Aorta (tissue), 5 donors: Measurements from ENCODE around the gene PRR3. TPM values are rescaled to one million over a fixed set of nuclear protein-coding genes. Genes with fewer than 3 reads are reported as not detected.

Experiments
- ATAC-seq: fragments of 200-7000 bp; cut with Tn5 transposase; one replicate; pipeline ENCODE4 v1.9.1; 2022; ENCODE audit warnings: moderate library complexity; ENCODE audit not compliant: low FRiP score
- DNase-seq, 2 donors: peaks; one replicate each; pipeline ENCODE4 v3.0.0-alpha.2; 2020
- H3K27ac ChIP-seq, 2 donors: one replicate each; pipeline ENCODE4 v1.5.1; 2013; ENCODE audit warnings: low read length in 2 of 2, mild to moderate bottlenecking in 2 of 2, moderate library complexity in 2 of 2, control low read depth in 1 of 2, inconsistent platforms in 1 of 2, low read depth in 1 of 2
- H3K27me3 ChIP-seq, 2 donors: one replicate each; pipeline ENCODE4 v1.6.1; 2013; ENCODE audit warnings: control low read depth in 1 of 2, low read length in 1 of 2, mild to moderate bottlenecking in 1 of 2, moderate library complexity in 1 of 2; ENCODE audit not compliant: insufficient read depth in 2 of 2, control insufficient read depth in 1 of 2
- H3K36me3 ChIP-seq, 2 donors: one replicate each; pipeline ENCODE4 v1.6.1; 2013; ENCODE audit warnings: control low read depth in 1 of 2, low read length in 1 of 2, mild to moderate bottlenecking in 1 of 2; ENCODE audit not compliant: insufficient read depth in 2 of 2, control insufficient read depth in 1 of 2
- H3K4me1 ChIP-seq, 2 donors: one replicate each; pipeline ENCODE4 v1.6.1; 2013; ENCODE audit warnings: low read length in 2 of 2, control low read depth in 1 of 2, mild to moderate bottlenecking in 1 of 2, moderate library complexity in 1 of 2; ENCODE audit not compliant: insufficient read depth in 2 of 2, control insufficient read depth in 1 of 2
- H3K4me3 ChIP-seq, 2 donors: one replicate each; pipeline ENCODE4 v1.5.1; 2013; ENCODE audit warnings: low read length in 2 of 2, control low read depth in 1 of 2, mild to moderate bottlenecking in 1 of 2
- H3K9me3 ChIP-seq: one replicate; pipeline ENCODE4 v1.6.1; 2013; ENCODE audit warnings: mild to moderate bottlenecking, low read length; ENCODE audit not compliant: control insufficient read depth
- WGBS, 2 donors: extraction: QIAGEN DNeasy Blood & Tissue Kit; methylation state at CpG; one replicate each; pipeline ENCODE4 v1.1.7; 2013; 5-methylcytosine and 5-hydroxymethylcytosine counted together
- intact Hi-C, 2 donors: fragments of 100-400 bp; cut with DNase I; formaldehyde crosslinking; loops; one replicate each; pipeline versions ENCODE4 v1.14.2 to v1.15.0; 2022
- polyA plus RNA-seq, 2 donors: library from polyadenylated mRNA; stranded (reverse); fragments of 200-250 nt; gene quantifications; one replicate each; pipeline ENCODE4 v1.2.3, GENCODE V29; 2013
- total RNA-seq, 2 donors: library from RNA; stranded (reverse); fragmentation: NEBNext Ultra II Directional; extraction: Animal tissue kit (Norgen Biotek cat#: 25700); gene quantifications; one replicate each; pipeline ENCODE4 v1.2.1, GENCODE V29; 2021
- donor health status: healthy with polysubstance abuse.
- donor health status: Bipolar disorder and iron deficiency.
- donor health status: DM: no; HTN: no; CAD: no.
- donor health status: DM: no; HTN: no; CAD: no.
- donor health status: DM: yes; HTN: yes; CAD: no.

The PRR3 gene
- total and polyA plus RNA-seq, 4 donors: 4.1 to 11.6 (median 8.5) TPM

DNA sequence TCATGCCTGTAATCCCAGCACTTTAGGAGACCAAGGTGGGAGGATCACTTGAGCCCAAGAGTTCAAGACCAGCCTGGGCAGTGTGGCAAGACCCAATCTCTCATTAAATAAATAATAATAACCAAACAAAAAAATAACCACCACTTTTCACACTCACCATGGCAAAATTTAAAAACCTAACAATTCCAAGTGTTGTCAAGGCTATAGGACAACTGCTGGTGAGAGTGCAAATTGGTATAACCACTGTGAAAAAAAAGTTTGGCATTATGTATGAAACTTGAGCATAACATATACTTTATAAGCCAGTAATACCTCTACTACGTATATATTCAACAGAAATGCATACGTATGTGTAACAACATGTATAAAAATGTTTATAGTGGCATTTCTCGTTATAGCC is 3.8 kb downstream of the PRR3 start:
- 90 to 94% methylated on average over 3 of the region's 3 CpGs for WGBS, 2 donors

DNA sequence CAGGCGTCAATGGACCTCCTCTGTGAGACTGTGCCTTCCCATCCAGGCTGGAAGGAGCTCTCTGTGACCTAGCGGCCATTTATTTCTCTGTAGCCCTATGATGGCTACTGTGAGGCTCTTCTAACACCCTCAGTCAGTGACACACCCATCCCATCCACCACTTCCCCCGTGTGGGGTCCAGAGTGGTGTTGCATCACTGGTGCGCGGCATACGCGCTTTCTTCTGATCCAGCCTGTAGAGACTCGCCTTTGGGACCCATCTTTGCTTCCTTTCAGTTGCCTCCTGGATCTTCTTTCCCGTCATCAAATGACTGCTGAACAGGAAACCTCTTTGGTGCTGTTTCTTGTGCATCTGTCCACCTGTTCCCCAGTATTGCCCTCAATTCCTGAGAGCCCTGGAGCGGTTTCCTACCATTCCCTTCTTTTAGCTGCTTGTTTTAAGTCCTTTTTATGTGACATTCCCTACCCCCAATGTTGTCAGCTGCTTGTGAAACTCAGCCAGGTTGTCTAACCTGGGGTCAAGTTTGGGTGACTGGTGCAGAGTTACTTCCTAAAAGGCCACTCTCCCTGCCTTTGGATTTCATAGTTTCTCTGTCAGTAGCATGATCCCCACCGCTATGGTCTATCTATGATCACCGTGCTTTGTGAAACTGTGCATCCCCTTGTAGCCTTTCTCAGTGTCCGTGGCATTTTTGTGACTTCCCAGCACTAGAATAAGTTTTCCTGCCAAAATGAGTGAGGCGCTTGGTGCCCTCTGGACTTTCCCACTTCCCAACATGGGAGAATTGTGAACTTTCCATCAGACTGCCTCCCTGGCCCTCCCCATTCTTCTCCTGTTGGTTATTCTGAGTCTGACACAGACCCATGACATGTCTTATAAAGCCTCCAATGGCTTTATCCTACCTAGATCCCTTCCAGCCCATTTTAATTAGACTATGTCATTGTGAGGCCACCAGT is 5.7 kb downstream of the PRR3 start:
- H3K4me3 ChIP-seq: no peak overlapping the region
- H3K27ac ChIP-seq: no peak overlapping the region
- no peaks in the 10 kb centered on the region for H3K9me3 ChIP-seq
- no peaks in the 10 kb centered on the region for H3K27me3 ChIP-seq
- WGBS, 2 donors: 92 to 93% methylated on average over 14 of the region's 14 CpGs
- intact Hi-C loops: no loop called here
- no peaks in the 10 kb centered on the region for H3K36me3 ChIP-seq
- no peak for DNase-seq
- H3K4me1 ChIP-seq: no peaks in the 10 kb centered on the region
- ATAC-seq: no peak

More for the DNA sequence above, 3.8 kb downstream of the PRR3 start:
- Histone ChIP-seq H3K27me3 (no peaks in the 10 kb centered on the region), H3K27ac (no peak overlapping the region), H3K4me3 (no peak overlapping the region), H3K9me3 (no peaks in the 10 kb centered on the region), H3K36me3 (no peaks in the 10 kb centered on the region), H3K4me1 (no peaks in the 10 kb centered on the region)
- intact Hi-C loops: no loop called here
- ATAC-seq (no peak), DNase-seq (no peak)

DNA sequence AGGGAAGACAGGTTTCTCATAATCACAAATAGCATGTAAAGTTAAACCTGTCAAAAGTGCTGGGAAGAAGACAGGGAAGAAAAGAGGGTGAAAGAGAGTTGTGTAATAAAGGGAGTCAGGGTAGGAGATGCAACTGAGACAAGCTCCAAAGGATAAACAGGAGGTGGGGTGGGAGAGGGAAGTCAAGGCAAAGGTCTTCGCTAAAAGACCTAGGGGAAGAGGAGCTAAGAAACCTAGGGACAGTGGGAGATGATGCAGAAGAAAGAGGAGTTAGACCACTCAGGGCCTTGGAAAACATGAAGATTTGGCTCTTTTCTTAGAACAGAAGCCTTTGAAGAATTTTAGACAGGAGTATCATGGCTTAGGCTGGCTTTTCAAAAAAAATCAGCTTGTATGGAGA is 7.0 kb downstream of the PRR3 start:
- H3K36me3 ChIP-seq: no peaks in the 10 kb centered on the region

DNA sequence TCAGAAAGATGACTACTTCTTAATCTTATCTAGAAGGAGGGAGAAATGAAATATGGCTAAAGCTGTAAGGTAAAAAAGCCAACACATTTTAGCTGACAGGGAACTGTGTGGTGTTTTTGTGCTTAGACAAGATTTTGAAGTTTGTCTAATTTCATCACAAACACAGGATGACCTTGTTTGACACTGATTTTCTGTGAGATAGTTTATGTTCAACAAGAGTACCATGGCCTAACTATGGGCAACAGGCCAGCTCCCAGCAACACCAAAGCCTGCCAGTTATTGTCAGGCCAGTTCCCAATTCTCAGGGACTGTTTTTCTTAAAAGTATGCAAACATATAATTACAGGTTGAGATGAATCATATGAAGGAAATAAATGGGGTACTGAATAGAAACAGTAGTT is 8.7 kb downstream of the PRR3 start:
- intact Hi-C loops: no loop called here
- ATAC-seq (no peak), DNase-seq (no peak)
- no peaks in the 10 kb centered on the region for H3K27me3 ChIP-seq
- H3K4me3 ChIP-seq: no peak overlapping the region
- H3K9me3 ChIP-seq: no peaks in the 10 kb centered on the region
- no peaks in the 10 kb centered on the region for H3K36me3 ChIP-seq
- H3K4me1 ChIP-seq: no peaks in the 10 kb centered on the region
- no peak overlapping the region for H3K27ac ChIP-seq

More for the DNA sequence above, 7.0 kb downstream of the PRR3 start:
- no peaks in the 10 kb centered on the region for H3K27me3 ChIP-seq
- intact Hi-C loops: no loop called here
- no peak overlapping the region for H3K4me3 ChIP-seq
- DNase-seq: no peak
- no peak for ATAC-seq
- H3K4me1 ChIP-seq: no peaks in the 10 kb centered on the region
- WGBS, 2 donors: 93 to 96% methylated on average over 1 of the region's 1 CpG
- no peaks in the 10 kb centered on the region for H3K9me3 ChIP-seq
- no peak overlapping the region for H3K27ac ChIP-seq

DNA sequence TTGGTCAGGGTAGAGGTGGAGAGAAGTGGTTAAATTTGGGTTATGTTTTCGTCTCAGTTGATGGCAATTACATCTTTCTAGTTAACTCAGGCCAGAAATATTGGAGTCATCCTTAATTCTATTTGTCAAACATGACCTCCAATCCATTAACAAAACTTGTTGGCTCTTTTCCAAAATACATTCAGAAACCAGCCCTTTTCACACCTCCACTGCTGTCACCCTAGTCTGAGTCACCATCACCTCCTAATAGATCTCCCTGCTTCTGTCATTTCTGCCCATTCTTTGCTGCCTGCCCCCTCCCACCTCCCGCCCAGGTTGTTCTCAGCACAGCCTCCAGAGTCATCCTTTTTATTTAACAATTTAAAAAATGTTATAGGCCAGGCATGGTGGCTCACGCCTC is 11.2 kb downstream of the PRR3 start:
- WGBS, 2 donors: 74 to 80% methylated on average over 3 of the region's 3 CpGs
- intact Hi-C loops: no loop called here

DNA sequence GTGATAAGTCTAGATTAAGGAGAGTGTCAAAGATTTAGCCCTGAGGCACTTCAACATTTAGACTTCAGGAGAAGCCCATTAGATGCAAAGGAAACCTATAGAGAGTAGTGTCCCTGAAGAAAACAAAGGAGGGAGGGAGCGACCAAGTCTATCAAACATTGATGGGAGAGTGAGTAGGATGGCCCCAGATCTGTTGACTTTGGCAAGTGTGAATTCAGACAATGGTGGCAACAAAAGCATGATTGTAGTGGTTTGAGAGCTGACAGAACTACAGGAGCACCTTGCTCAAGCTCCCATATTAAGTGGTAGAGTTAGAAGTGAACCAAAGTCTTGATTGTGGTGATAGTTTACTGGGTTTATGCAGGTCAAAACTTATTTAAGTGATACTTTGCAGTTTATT is 13.2 kb downstream of the PRR3 start:
- no peak for ATAC-seq
- Histone ChIP-seq H3K4me3 (peak overlapping the region in 1 of 2 donors; percentile 93), H3K27me3 (no peaks in the 10 kb centered on the region), H3K27ac (no peak overlapping the region), H3K4me1 (no peaks in the 10 kb centered on the region), H3K9me3 (no peaks in the 10 kb centered on the region), H3K36me3 (no peaks in the 10 kb centered on the region)
- no peak for DNase-seq
- 75 to 85% methylated on average over 1 of the region's 1 CpG for WGBS, 2 donors
- intact Hi-C loops: loop anchor here (5.0 kb wide), 1 partner anchor 42 kb away; no protein-coding TSS in a partner anchor

More for the DNA sequence above, 11.2 kb downstream of the PRR3 start:
- no peak overlapping the region for H3K4me3 ChIP-seq
- no peak overlapping the region for H3K27ac ChIP-seq
- H3K36me3 ChIP-seq: no peaks in the 10 kb centered on the region
- no peak for ATAC-seq
- H3K27me3 ChIP-seq: no peaks in the 10 kb centered on the region
- no peak for DNase-seq
- H3K4me1 ChIP-seq: no peaks in the 10 kb centered on the region
- no peaks in the 10 kb centered on the region for H3K9me3 ChIP-seq

DNA sequence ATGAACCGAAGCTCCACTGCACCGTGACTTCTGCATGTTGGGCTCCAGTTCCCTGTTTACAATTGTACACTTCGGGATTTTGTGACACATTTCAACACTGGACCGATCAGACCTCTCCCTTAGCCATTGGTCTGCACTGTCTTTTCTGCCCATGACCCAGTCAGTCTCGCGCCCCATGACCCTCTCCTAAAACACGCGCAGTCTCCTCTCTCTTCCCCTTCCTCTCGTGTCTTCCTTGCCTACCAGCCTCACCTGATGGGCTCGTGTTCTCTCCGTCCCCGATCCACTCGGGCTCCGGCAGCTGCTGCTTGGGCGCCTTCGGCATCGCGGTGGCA is 13.6 kb downstream of the PRR3 start:
- WGBS, 2 donors: 0 to 1% methylated on average over 18 of the region's 18 CpGs
- Histone ChIP-seq H3K27ac (peak overlapping the region in 1 of 2 donors; percentile 97), H3K27me3 (no peaks in the 10 kb centered on the region), H3K4me1 (no peaks in the 10 kb centered on the region), H3K9me3 (no peaks in the 10 kb centered on the region), H3K36me3 (no peaks in the 10 kb centered on the region), H3K4me3 (peak overlapping the region; percentile 41 to 93)
- ATAC-seq: peak; percentile 24
- intact Hi-C loops: loop anchor here (5.0 kb wide), 1 partner anchor 42 kb away; no protein-coding TSS in a partner anchor
- DNase-seq: no peak

DNA sequence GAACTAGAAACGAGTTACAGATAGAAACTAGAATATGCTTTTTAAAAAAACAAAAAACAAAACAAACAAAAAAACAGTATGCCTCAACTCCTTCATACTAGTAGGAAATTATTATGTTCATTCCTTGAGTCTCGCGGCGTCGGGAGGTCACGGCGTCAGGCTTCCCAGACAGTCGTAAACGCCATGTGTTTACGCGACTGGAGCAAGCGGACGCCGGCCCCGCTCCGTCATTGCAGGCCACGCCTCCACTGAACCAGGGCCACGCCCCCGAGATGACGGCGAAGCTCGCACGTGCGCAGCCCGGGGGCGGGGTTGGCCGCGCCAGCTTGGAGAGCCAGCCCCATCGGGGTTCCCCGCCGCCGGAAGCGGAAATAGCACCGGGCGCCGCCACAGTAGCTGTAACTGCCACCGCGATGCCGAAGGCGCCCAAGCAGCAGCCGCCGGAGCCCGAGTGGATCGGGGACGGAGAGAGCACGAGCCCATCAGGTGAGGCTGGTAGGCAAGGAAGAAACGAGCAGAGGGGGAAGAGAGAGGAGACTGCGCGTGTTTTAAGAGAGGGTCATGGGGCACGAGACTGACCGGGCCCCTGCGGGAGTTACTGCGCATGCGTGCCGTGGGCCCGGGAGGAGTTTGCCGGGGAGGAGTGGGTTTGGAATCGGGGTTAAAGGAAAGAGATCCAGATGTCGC is 14.1 kb downstream of the PRR3 start, which contains the start of gene ABCF1:
TSS of gene ABCF1 (plus strand) at position 368 of the 687 bp plus-strand sequence. CDS start at position 414, 46 bp downstream.
- Histone ChIP-seq H3K27me3 (no peaks in the 10 kb centered on the region), H3K36me3 (no peaks in the 10 kb centered on the region), H3K4me3 (peak within 1 kb of the TSS; percentile 82 to 93), H3K27ac (peak within 1 kb of the TSS in 1 of 2 donors; percentile 97), H3K9me3 (no peaks in the 10 kb centered on the region), H3K4me1 (no peaks in the 10 kb centered on the region)
- intact Hi-C loops: loop anchor here (5.0 kb wide), 1 partner anchor 41 kb away; no protein-coding TSS in a partner anchor
- 0% methylated on average over 59 of the region's 59 CpGs for WGBS, 2 donors
- ATAC-seq (peak; percentile 100), DNase-seq (peak; percentile 99 to 100)
